CD4-positive, alpha-beta memory T cell (primary cell): ENCODE measurements around the gene KIF26B. TPM values are rescaled to one million over a fixed set of nuclear protein-coding genes. Genes with fewer than 3 reads are reported as not detected.

Source experiments
- CTCF ChIA-PET: fragments of 350-600 bp; sonication (Branson Sonifier 250); formaldehyde crosslinking; loops from one replicate; lab custom pipeline; 2021; ENCODE audit warnings: inconsistent platforms; ENCODE audit not compliant: partially characterized antibody; lab: Charles Lee
- POLR2A ChIA-PET: fragments of 350-600 bp; sonication (Branson Sonifier 250); formaldehyde crosslinking; loops from one replicate; lab custom pipeline; 2021; ENCODE audit not compliant: partially characterized antibody; lab: Charles Lee
- DNase-seq, 5 donors: peaks; one replicate each; pipeline versions ENCODE4 v3.0.0 to v3.0.0-alpha.2; 2020 to 2022; ENCODE audit warnings: mixed read lengths in 1 of 5
- H3K27ac ChIP-seq: one replicate; pipeline ENCODE4 v1.7.0; 2013; ENCODE audit warnings: low read depth, low read length
- H3K27me3 ChIP-seq: 2 replicates; pipeline ENCODE4 v1.7.0; 2013; ENCODE audit warnings: mild to moderate bottlenecking, low read length, moderate library complexity; ENCODE audit not compliant: insufficient read depth
- H3K36me3 ChIP-seq: 2 replicates; pipeline ENCODE4 v1.7.0; 2013; ENCODE audit warnings: mild to moderate bottlenecking, low read length, moderate library complexity; ENCODE audit not compliant: insufficient read depth
- H3K4me1 ChIP-seq: 2 replicates; pipeline ENCODE4 v1.7.0; 2013; ENCODE audit warnings: mild to moderate bottlenecking, low read length, moderate library complexity; ENCODE audit not compliant: insufficient read depth
- H3K4me3 ChIP-seq, 2 donors: one replicate each; pipeline ENCODE4 v1.7.0; 2013; ENCODE audit warnings: low read length in 2 of 2, mild to moderate bottlenecking in 1 of 2
- H3K9me3 ChIP-seq, 2 donors: one replicate each; pipeline ENCODE4 v1.7.0; 2013; ENCODE audit warnings: low read length in 2 of 2, control low read depth in 1 of 2; ENCODE audit not compliant: control insufficient read depth in 1 of 2
- H3K27ac Mint-ChIP-seq, 7 donors: one replicate each; pipeline ENCODE4 v1.8.0; 2020 to 2021; ENCODE audit warnings: mixed read lengths in 7 of 7, mild to moderate bottlenecking in 6 of 7, inconsistent platforms in 3 of 7, moderate library complexity in 3 of 7
- H3K27me3 Mint-ChIP-seq, 2 donors: one replicate each; pipeline ENCODE4 v1.8.0; 2020 to 2021; ENCODE audit warnings: mixed read lengths in 2 of 2
- H3K36me3 Mint-ChIP-seq, 2 donors: one replicate each; pipeline ENCODE4 v1.8.0; 2020 to 2021; ENCODE audit warnings: mixed read lengths in 2 of 2, inconsistent platforms in 1 of 2, mild to moderate bottlenecking in 1 of 2
- H3K4me1 Mint-ChIP-seq, 4 donors: one replicate each; pipeline ENCODE4 v1.8.0; 2020 to 2021; ENCODE audit warnings: mixed read lengths in 4 of 4, mild to moderate bottlenecking in 1 of 4
- H3K4me3 Mint-ChIP-seq, 8 donors: one replicate each; pipeline ENCODE4 v1.8.0; 2020 to 2021; ENCODE audit warnings: mixed read lengths in 8 of 8, mild to moderate bottlenecking in 7 of 8, moderate library complexity in 6 of 8, inconsistent platforms in 3 of 8
- H3K9me3 Mint-ChIP-seq, 8 donors: one replicate each; pipeline ENCODE4 v1.8.0; 2020 to 2021; ENCODE audit warnings: mixed read lengths in 8 of 8, mild to moderate bottlenecking in 5 of 8, inconsistent platforms in 3 of 8, moderate library complexity in 1 of 8
- intact Hi-C: fragments of 100-400 bp; cut with micrococcal nuclease; formaldehyde crosslinking; loops from one replicate; pipeline ENCODE4 v1.15.1; 2023
- polyA plus RNA-seq, 2 donors: library from polyadenylated mRNA; unstranded; fragments of 300-500 nt; fragmentation: Illumina TruSeq; gene quantifications; one replicate each; pipeline ENCODE4 v1.2.3, GENCODE V29; 2021
- total RNA-seq, 2 experiments: library from RNA; stranded (reverse); gene quantifications; one replicate each; pipeline ENCODE4 v1.2.3, GENCODE V29; 2021

Gene KIF26B
- total and polyA plus RNA-seq, 4 experiments from 2014 or later: 0.10 TPM; not detected in 3

- Mint-ChIP-seq H3K4me3 (no peak overlapping the region), H3K9me3 (no peaks in the 10 kb centered on the region), H3K36me3 (no peaks in the 10 kb centered on the region), H3K27ac (no peak overlapping the region), H3K4me1 (peaks cover 0 to 1% (median 0%) of the 10 kb centered on the region in 4 donors), H3K27me3 (peaks cover 0 to 1% of the 10 kb centered on the region in 2 donors)
- POLR2A ChIA-PET: no interaction called here
- no peak overlapping the region for H3K27ac ChIP-seq
- intact Hi-C loops: no loop called here
- H3K36me3 ChIP-seq: no peaks in the 10 kb centered on the region
- no peak for DNase-seq
- no peak overlapping the region for H3K4me3 ChIP-seq
- H3K27me3 ChIP-seq: no peaks in the 10 kb centered on the region
- no peaks in the 10 kb centered on the region for H3K4me1 ChIP-seq
- H3K9me3 ChIP-seq: no peaks in the 10 kb centered on the region
- CTCF ChIA-PET: no interaction called here
Observed at GRCh38 chr1:245222931-245223595, 68.3 kb downstream of the KIF26B start.

DNA sequence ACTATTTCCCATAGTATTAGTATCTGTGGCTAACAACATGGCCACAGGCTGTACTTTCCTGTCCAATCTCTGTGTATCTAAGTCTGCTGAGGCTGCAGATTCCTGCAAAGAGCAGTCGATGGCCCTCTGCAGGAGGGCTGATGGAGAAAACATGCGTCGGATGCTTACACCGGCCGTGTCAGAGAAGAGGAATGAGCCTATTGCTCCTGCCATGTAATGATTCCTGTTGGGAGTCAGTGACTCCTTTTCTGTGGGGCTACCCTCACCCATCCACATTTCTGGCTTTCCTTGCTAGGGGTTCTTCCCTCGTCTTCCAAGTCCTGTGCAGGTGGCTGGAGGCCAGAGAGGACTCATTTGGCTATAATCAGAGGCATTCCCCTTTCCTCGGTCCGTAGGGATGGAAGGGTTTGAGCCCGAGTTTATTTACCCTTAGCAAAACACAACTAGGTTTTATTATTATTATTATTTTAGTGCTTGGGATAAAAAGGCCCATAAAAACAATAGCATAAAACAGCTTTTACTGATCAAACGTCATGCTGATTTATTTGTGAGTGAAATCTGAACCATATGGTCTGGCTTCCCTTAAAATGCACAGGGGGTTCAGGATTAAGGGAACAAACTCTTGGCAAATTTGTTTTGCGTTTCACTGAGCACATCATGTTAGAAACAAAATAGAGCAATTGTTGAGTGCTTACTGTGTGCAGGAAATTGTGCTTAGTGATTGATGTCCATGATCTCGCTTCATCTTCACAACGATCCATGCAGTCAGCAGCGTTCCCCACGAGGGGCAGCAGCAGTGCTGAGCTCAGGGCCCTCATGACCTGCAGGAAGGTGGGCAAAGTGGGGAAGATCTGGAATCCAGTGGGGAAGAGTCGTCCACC, 70.8 kb downstream of the KIF26B start:
- Histone ChIP-seq H3K9me3 (no peaks in the 10 kb centered on the region), H3K4me1 (no peaks in the 10 kb centered on the region), H3K27ac (no peak overlapping the region), H3K4me3 (no peak overlapping the region), H3K36me3 (no peaks in the 10 kb centered on the region), H3K27me3 (no peaks in the 10 kb centered on the region)
- DNase-seq: no peak
- POLR2A ChIA-PET: no interaction called here
- CTCF ChIA-PET: no interaction called here
- intact Hi-C loops: no loop called here
- Mint-ChIP-seq H3K27ac (no peak overlapping the region), H3K36me3 (no peaks in the 10 kb centered on the region), H3K4me1 (peaks cover 0 to 1% (median 0%) of the 10 kb centered on the region in 4 donors), H3K9me3 (no peaks in the 10 kb centered on the region), H3K27me3 (no peaks in the 10 kb centered on the region), H3K4me3 (no peak overlapping the region)

GRCh38 chr1:245226203-245226499, 71.4 kb downstream of the KIF26B start:
- DNase-seq: no peak
- H3K4me3 ChIP-seq: no peak overlapping the region
- H3K27me3 ChIP-seq: no peaks in the 10 kb centered on the region
- H3K4me1 ChIP-seq: no peaks in the 10 kb centered on the region
- no peak overlapping the region for H3K27ac ChIP-seq
- H3K4me3 Mint-ChIP-seq: no peak overlapping the region
- no peaks in the 10 kb centered on the region for H3K9me3 ChIP-seq
- no peaks in the 10 kb centered on the region for H3K36me3 Mint-ChIP-seq
- intact Hi-C loops: no loop called here
- no peaks in the 10 kb centered on the region for H3K36me3 ChIP-seq
- no peak overlapping the region for H3K27ac Mint-ChIP-seq
- H3K4me1 Mint-ChIP-seq: no peaks in the 10 kb centered on the region
- H3K9me3 Mint-ChIP-seq: no peaks in the 10 kb centered on the region
- no peaks in the 10 kb centered on the region for H3K27me3 Mint-ChIP-seq
- POLR2A ChIA-PET: no interaction called here
- CTCF ChIA-PET: no interaction called here

- no peaks in the 10 kb centered on the region for H3K27me3 ChIP-seq
- Mint-ChIP-seq H3K36me3 (no peaks in the 10 kb centered on the region), H3K4me3 (no peak overlapping the region), H3K4me1 (no peaks in the 10 kb centered on the region), H3K27me3 (no peaks in the 10 kb centered on the region), H3K9me3 (peaks cover 0 to 2% (median 0%) of the 10 kb centered on the region in 8 donors), H3K27ac (no peak overlapping the region)
- DNase-seq: no peak
- no peaks in the 10 kb centered on the region for H3K9me3 ChIP-seq
- CTCF ChIA-PET: no interaction called here
- intact Hi-C loops: no loop called here
- POLR2A ChIA-PET: no interaction called here
- H3K27ac ChIP-seq: no peak overlapping the region
- H3K4me1 ChIP-seq: no peaks in the 10 kb centered on the region
- no peak overlapping the region for H3K4me3 ChIP-seq
- H3K36me3 ChIP-seq: no peaks in the 10 kb centered on the region
Observed at GRCh38 chr1:245229051-245229450, 74.3 kb downstream of the KIF26B start.

GRCh38 chr1:245232931-245233330, 78.1 kb downstream of the KIF26B start:
- no peak for DNase-seq
- Mint-ChIP-seq H3K27ac (no peak overlapping the region), H3K36me3 (no peaks in the 10 kb centered on the region), H3K4me1 (no peaks in the 10 kb centered on the region), H3K9me3 (peaks cover 0 to 2% (median 0%) of the 10 kb centered on the region in 8 donors), H3K27me3 (peaks cover 1 to 3% of the 10 kb centered on the region in 2 donors), H3K4me3 (no peak overlapping the region)
- H3K9me3 ChIP-seq: no peaks in the 10 kb centered on the region
- CTCF ChIA-PET: no interaction called here
- intact Hi-C loops: no loop called here
- no peak overlapping the region for H3K4me3 ChIP-seq
- H3K27ac ChIP-seq: no peak overlapping the region
- H3K4me1 ChIP-seq: no peaks in the 10 kb centered on the region
- H3K27me3 ChIP-seq: no peaks in the 10 kb centered on the region
- H3K36me3 ChIP-seq: no peaks in the 10 kb centered on the region
- POLR2A ChIA-PET: no interaction called here

GRCh38 chr1:245234217-245235081, 79.7 kb downstream of the KIF26B start:
- no peaks in the 10 kb centered on the region for H3K4me1 ChIP-seq
- ChIA-PET POLR2A (no interaction called here), CTCF (no interaction called here)
- peaks cover 0 to 2% (median 0%) of the 10 kb centered on the region in 8 donors for H3K9me3 Mint-ChIP-seq
- H3K27ac ChIP-seq: no peak overlapping the region
- no peak overlapping the region for H3K4me3 Mint-ChIP-seq
- no peaks in the 10 kb centered on the region for H3K27me3 ChIP-seq
- H3K9me3 ChIP-seq: no peaks in the 10 kb centered on the region
- peaks cover 1 to 3% of the 10 kb centered on the region in 2 donors for H3K27me3 Mint-ChIP-seq
- H3K36me3 ChIP-seq: no peaks in the 10 kb centered on the region
- no peak for DNase-seq
- H3K4me1 Mint-ChIP-seq: no peaks in the 10 kb centered on the region
- intact Hi-C loops: no loop called here
- no peak overlapping the region for H3K4me3 ChIP-seq
- H3K36me3 Mint-ChIP-seq: no peaks in the 10 kb centered on the region
- H3K27ac Mint-ChIP-seq: no peak overlapping the region

DNA sequence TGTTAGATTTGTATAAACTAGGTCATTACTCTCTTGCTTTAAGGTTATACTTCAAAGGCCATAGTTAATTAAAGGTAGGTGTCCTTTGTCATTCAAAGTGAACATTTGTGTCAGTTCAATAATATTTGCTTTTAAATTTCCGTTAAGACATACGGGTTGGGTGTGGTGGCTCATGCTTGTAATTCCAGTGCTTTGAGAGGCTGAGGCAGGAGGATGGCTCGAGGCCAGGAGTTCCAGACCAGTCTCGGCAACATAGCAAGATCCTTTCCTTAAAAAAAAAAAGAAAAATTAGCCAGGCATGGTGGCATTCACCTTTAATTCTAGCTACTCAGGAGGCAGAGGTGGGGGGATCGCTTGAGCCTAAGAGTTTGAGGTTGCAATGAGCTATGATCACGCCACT, 80.4 kb downstream of the KIF26B start:
- no peak overlapping the region for H3K4me3 Mint-ChIP-seq
- peaks cover 1 to 4% of the 10 kb centered on the region in 2 donors for H3K27me3 Mint-ChIP-seq
- ChIA-PET POLR2A (no interaction called here), CTCF (no interaction called here)
- H3K9me3 Mint-ChIP-seq: peaks cover 0 to 2% (median 0%) of the 10 kb centered on the region in 8 donors
- Histone ChIP-seq H3K36me3 (no peaks in the 10 kb centered on the region), H3K4me1 (no peaks in the 10 kb centered on the region), H3K27ac (no peak overlapping the region), H3K4me3 (no peak overlapping the region), H3K9me3 (no peaks in the 10 kb centered on the region), H3K27me3 (peaks cover 1% of the 10 kb centered on the region)
- H3K27ac Mint-ChIP-seq: no peak overlapping the region
- H3K4me1 Mint-ChIP-seq: no peaks in the 10 kb centered on the region
- no peaks in the 10 kb centered on the region for H3K36me3 Mint-ChIP-seq
- DNase-seq: no peak
- intact Hi-C loops: no loop called here
